HepG2 (cell line): ENCODE results near the gene GFOD1. TPM values are rescaled to one million over a fixed set of nuclear protein-coding genes. Genes with fewer than 3 reads are reported as not detected.
A peak's percentile ranks its signal among the peaks of the same experiment; 100 is the strongest.

Source experiments
- FLYWCH1 ChIP-seq: sonication (generic); formaldehyde crosslinking; IDR thresholded peaks from 2 replicates; pipeline ENCODE4 v1.8.1; 2023; ENCODE audit warnings: mild to moderate bottlenecking, missing genetic modification reagents
- HDAC1 ChIP-seq: sonication (generic); formaldehyde crosslinking; IDR thresholded peaks from 2 replicates; pipeline ENCODE4 v1.5.1; 2020; ENCODE audit warnings: mild to moderate bottlenecking, missing genetic modification reagents
- HNF1A ChIP-seq, 2 experiments: sonication (generic) in 1 of 2; formaldehyde crosslinking in 1 of 2; IDR thresholded peaks; 2 replicates each; pipeline versions ENCODE4 v1.4.0 to v1.6.1; 2016 to 2020; ENCODE audit warnings: borderline replicate concordance in 1 of 2, low read depth in 1 of 2, mild to moderate bottlenecking in 1 of 2, missing genetic modification reagents in 1 of 2
- LBX2 ChIP-seq: sonication (generic); formaldehyde crosslinking; IDR thresholded peaks from 2 replicates; pipeline ENCODE4 v1.5.0; 2020; ENCODE audit warnings: missing genetic modification reagents, mild to moderate bottlenecking, borderline replicate concordance
- MTF1 ChIP-seq: sonication (generic); formaldehyde crosslinking; IDR thresholded peaks from 2 replicates; pipeline ENCODE4 v1.5.0; 2020; ENCODE audit warnings: missing genetic modification reagents
- NFYB ChIP-seq: sonication (generic); formaldehyde crosslinking; IDR thresholded peaks from 2 replicates; pipeline ENCODE4 v1.4.0; 2020; ENCODE audit warnings: missing genetic modification reagents
- NR0B2 ChIP-seq: sonication (generic); formaldehyde crosslinking; IDR thresholded peaks from 2 replicates; pipeline ENCODE4 v1.4.0; 2020; ENCODE audit warnings: mild to moderate bottlenecking, missing genetic modification reagents
- NRL ChIP-seq: sonication (generic); formaldehyde crosslinking; IDR thresholded peaks from 2 replicates; pipeline ENCODE4 v1.5.0; 2020; ENCODE audit warnings: missing genetic modification reagents, mild to moderate bottlenecking, moderate library complexity, borderline replicate concordance
- PAXIP1 ChIP-seq: sonication (generic); formaldehyde crosslinking; conservative IDR thresholded peaks from 2 replicates; pipeline ENCODE4 v1.4.0; 2020; ENCODE audit warnings: mild to moderate bottlenecking, missing genetic modification reagents, moderate library complexity
- RAD21 ChIP-seq: fragments of 450-650 bp; formaldehyde crosslinking; IDR thresholded peaks from 2 replicates; pipeline ENCODE4 v1.5.0; 2020; ENCODE audit warnings: mild to moderate bottlenecking
- REL ChIP-seq: sonication (generic); formaldehyde crosslinking; conservative IDR thresholded peaks from 2 replicates; pipeline ENCODE4 v1.8.0; 2022; ENCODE audit warnings: mild to moderate bottlenecking, missing genetic modification reagents, moderate library complexity
- USF2 ChIP-seq, 2 experiments: sonication (generic) in 1 of 2; formaldehyde crosslinking in 1 of 2; IDR thresholded peaks; 2 replicates each; pipeline versions ENCODE4 v1.5.1 to v1.6.1; 2011 to 2020; ENCODE audit warnings: borderline replicate concordance in 1 of 2, low read depth in 1 of 2, low read length in 1 of 2, mild to moderate bottlenecking in 1 of 2, missing genetic modification reagents in 1 of 2, moderate library complexity in 1 of 2
- ZBTB7B ChIP-seq: sonication (generic); formaldehyde crosslinking; IDR thresholded peaks from 2 replicates; pipeline ENCODE4 v1.4.0; 2020; ENCODE audit warnings: missing genetic modification reagents
- ZNF30 ChIP-seq: sonication (generic); formaldehyde crosslinking; IDR thresholded peaks from 2 replicates; pipeline ENCODE4 v1.5.0; 2020; ENCODE audit warnings: mild to moderate bottlenecking, missing genetic modification reagents
- ZNF678 ChIP-seq: sonication (generic); formaldehyde crosslinking; IDR thresholded peaks from 2 replicates; pipeline ENCODE4 v1.4.0; 2020; ENCODE audit warnings: mild to moderate bottlenecking, missing genetic modification reagents
- ZNF703 ChIP-seq: sonication (generic); formaldehyde crosslinking; IDR thresholded peaks from 2 replicates; pipeline ENCODE4 v1.5.1; 2020; ENCODE audit warnings: missing genetic modification reagents, mild to moderate bottlenecking, moderate library complexity, borderline replicate concordance
- polyA plus RNA-seq, 8 experiments: library from polyadenylated mRNA; depleted of rRNA in 3 of 8; stranded (reverse) in 7 of 8; unstranded in 1 of 8; fragments of >200 nt; fragmentation: Illumina TruSeq in 4 of 8; extraction: Trizol in 4 of 8; gene quantifications; 2 replicates each; pipeline versions ENCODE4 v1.2.1 to v1.2.3, GENCODE V29; 2011 to 2016; ENCODE audit warnings: low read depth in 4 of 8, missing spikeins in 1 of 8, mixed read lengths in 1 of 8; ENCODE audit not compliant: insufficient read depth in 1 of 8
- total RNA-seq, 5 experiments: library from RNA; depleted of rRNA; stranded (reverse); fragments of >200 nt; fragmentation: Illumina TruSeq; extraction: Trizol; gene quantifications; 2 replicates each; pipeline ENCODE4 v1.2.3, GENCODE V29; 2016; ENCODE audit warnings: low read depth in 1 of 5

Gene GFOD1
- total and polyA plus RNA-seq, 2 of the 13 experiments (the other 11 are each of a cell fraction or from before 2014, with no cell fraction given), result 1.9 to 6.4 TPM

GRCh38 chr6:13328076-13328874 is 159.1 kb downstream of the GFOD1 start, which contains the start of gene TBC1D7 (continued):
- TF ChIP-seq PAXIP1 (CRISPR knock-in tag) (peak; percentile 40; the same call in 1 of the 2 replicates), ZNF30 (CRISPR knock-in tag) (no peak; the same call in 1 of the 2 replicates), MTF1 (no peak), HDAC1 (peak; percentile 55), FLYWCH1 (CRISPR knock-in tag) (no peak), LBX2 (CRISPR knock-in tag) (peak; percentile 22; the same call in 1 of the 2 replicates), RAD21 (CRISPR knock-in tag) (peak; percentile 22; the same call in 1 of the 2 replicates), NRL (peak; percentile 97), REL (CRISPR knock-in tag) (no peak), USF2 (IDR thresholded peaks at IDR 0.05; ENCODE audit: low read depth, low read length) (no peak), USF2 (CRISPR knock-in tag; IDR thresholded peaks at IDR 0.05; ENCODE audit: borderline replicate concordance) (no peak), ZBTB7B (CRISPR knock-in tag) (no peak; the same call in 1 of the 2 replicates), HNF1A (IDR thresholded peaks at IDR 0.05; ENCODE audit: low read depth) (no peak), HNF1A (CRISPR knock-in tag; IDR thresholded peaks at IDR 0.05; ENCODE audit: borderline replicate concordance) (peak; percentile 27; the same call in 1 of the 2 replicates), ZNF678 (CRISPR knock-in tag) (peak; percentile 48; the same call in 1 of the 2 replicates), ZNF703 (CRISPR knock-in tag) (no peak), NFYB (CRISPR knock-in tag) (no peak; the same call in 1 of the 2 replicates), NR0B2 (CRISPR knock-in tag) (peak; percentile 84; the same call in 1 of the 2 replicates)
